Measurements from ENCODE around the gene ANP32E. TPM values are rescaled to one million over a fixed set of nuclear protein-coding genes. Genes with fewer than 3 reads are reported as not detected.

Gene ANP32E
- polyA plus RNA-seq, 1 donor (not counting 4 experiments of a cell fraction or from before 2014, with no cell fraction given), result 18.9 TPM

- Histone ChIP-seq H3K27me3 (ENCODE audit: control insufficient read depth, extremely low read depth, insufficient read depth, low read length) (no peaks in the 10 kb centered on the region), H3K9me1 (ENCODE audit: control insufficient read depth, extremely low read depth, insufficient read depth, low read length) (no peaks in the 10 kb centered on the region), H3K4me2 (ENCODE audit: control insufficient read depth, extremely low read depth, insufficient read depth, low read depth, low read length) (peak overlapping the region; percentile 93), H3K9ac (ENCODE audit: control insufficient read depth, extremely low read depth, insufficient read depth, low read length) (peak overlapping the region; percentile 90), H3K79me2 (ENCODE audit: control insufficient read depth, insufficient read depth, low read length) (no peaks in the 10 kb centered on the region), H4K20me1 (ENCODE audit: control insufficient read depth, extremely low read depth, insufficient read depth, low read length) (no peaks in the 10 kb centered on the region), H2AFZ (ENCODE audit: control insufficient read depth, low read length) (peak overlapping the region; percentile 86), H3K9me3 (ENCODE audit: control insufficient read depth, low read depth, low read length) (no peaks in the 10 kb centered on the region), H3K27ac (ENCODE audit: control insufficient read depth, insufficient read depth, low read length) (peak overlapping the region; percentile 91), H3K4me1 (ENCODE audit: control insufficient read depth, extremely low read depth, insufficient read depth, low read length) (peaks cover 18% of the 10 kb centered on the region), H3K4me3 (ENCODE audit: control insufficient read depth in 2 of 3, extremely low read depth in 1 of 3, insufficient read depth in 2 of 3, low read depth in 1 of 3, low read length in 3 of 3) (peak overlapping the region; percentile 42 to 77 (median 63)), H3K36me3 (ENCODE audit: control insufficient read depth in 2 of 2, extremely low read depth in 1 of 2, insufficient read depth in 2 of 2, low read length in 2 of 2) (peaks cover 2 to 7% of the 10 kb centered on the region in 2 experiments)
- dilution Hi-C loops (cut with MboI; ENCODE audit: extremely low pct_ligation_motif_present, low sequenced_read_pairs), result no loop called here
- peak; percentile 67 to 76 (median 68) for TF ChIP-seq CTCF (optimal IDR thresholded peaks at IDR 0.05 in 1 of 3, IDR thresholded peaks at IDR 0.05 in 1 of 3, conservative IDR thresholded peaks at IDR 0.05 in 1 of 3; ENCODE audit: extremely low read depth in 1 of 3, insufficient read depth in 2 of 3, low read length in 3 of 3)
- TF ChIP-seq EZH2 (IDR thresholded peaks at IDR 0.05; ENCODE audit: low read length), result no peak
- FAIRE-seq, result peak; percentile 20
- DNase-seq (ENCODE audit: low read depth, low spot score), result no peak
Observed at GRCh38 chr1:150281221-150281757, 45.4 kb upstream of the ANP32E start.

- Histone ChIP-seq H3K9me1 (ENCODE audit: control insufficient read depth, extremely low read depth, insufficient read depth, low read length) (no peaks in the 10 kb centered on the region), H3K79me2 (ENCODE audit: control insufficient read depth, insufficient read depth, low read length) (no peaks in the 10 kb centered on the region), H3K27ac (ENCODE audit: control insufficient read depth, insufficient read depth, low read length) (no peak overlapping the region), H3K36me3 (ENCODE audit: control insufficient read depth in 2 of 2, extremely low read depth in 1 of 2, insufficient read depth in 2 of 2, low read length in 2 of 2) (peaks cover 0 to 6% of the 10 kb centered on the region in 2 experiments), H3K4me1 (ENCODE audit: control insufficient read depth, extremely low read depth, insufficient read depth, low read length) (peaks cover 18% of the 10 kb centered on the region), H3K4me3 (ENCODE audit: control insufficient read depth in 2 of 3, extremely low read depth in 1 of 3, insufficient read depth in 2 of 3, low read depth in 1 of 3, low read length in 3 of 3) (no peak overlapping the region), H3K4me2 (ENCODE audit: control insufficient read depth, extremely low read depth, insufficient read depth, low read depth, low read length) (no peak overlapping the region), H3K9ac (ENCODE audit: control insufficient read depth, extremely low read depth, insufficient read depth, low read length) (no peak overlapping the region), H2AFZ (ENCODE audit: control insufficient read depth, low read length) (no peak overlapping the region), H4K20me1 (ENCODE audit: control insufficient read depth, extremely low read depth, insufficient read depth, low read length) (no peaks in the 10 kb centered on the region), H3K9me3 (ENCODE audit: control insufficient read depth, low read depth, low read length) (no peaks in the 10 kb centered on the region), H3K27me3 (ENCODE audit: control insufficient read depth, extremely low read depth, insufficient read depth, low read length) (no peaks in the 10 kb centered on the region)
- dilution Hi-C loops (cut with MboI; ENCODE audit: extremely low pct_ligation_motif_present, low sequenced_read_pairs), result no loop called here
- FAIRE-seq, result no peak
- TF ChIP-seq CTCF (optimal IDR thresholded peaks at IDR 0.05 in 1 of 3, IDR thresholded peaks at IDR 0.05 in 1 of 3, conservative IDR thresholded peaks at IDR 0.05 in 1 of 3; ENCODE audit: extremely low read depth in 1 of 3, insufficient read depth in 2 of 3, low read length in 3 of 3) (no peak), EZH2 (IDR thresholded peaks at IDR 0.05; ENCODE audit: low read length) (no peak)
- DNase-seq (ENCODE audit: low read depth, low spot score), result no peak
Observed at GRCh38 chr1:150280138-150280707, 44.3 kb upstream of the ANP32E start.

Measured in keratinocyte (primary cell).